HL-60 (cell line): ENCODE results near the gene LAMC3.

Source experiments
- CTCF ChIP-seq: IDR thresholded peaks from one replicate; pipeline ENCODE4 v1.5.1; 2011; ENCODE audit warnings: low read length, control low read depth, inconsistent platforms; ENCODE audit not compliant: insufficient read depth
- GABPA ChIP-seq: IDR thresholded peaks from 2 replicates; pipeline ENCODE4 v1.6.1; 2012; ENCODE audit warnings: low read depth

GRCh38 chr9:131043087-131043486 lies 34.1 kb downstream of the LAMC3 start:
- TF ChIP-seq CTCF (no peak), GABPA (no peak)
